ENCODE data around the gene SLC1A3. TPM values are rescaled to one million over a fixed set of nuclear protein-coding genes. Genes with fewer than 3 reads are reported as not detected.
A peak's percentile ranks its signal among the peaks of the same experiment; 100 is the strongest.

SLC1A3 gene
- total and polyA plus RNA-seq, 2 experiments from 2014 or later = 9.1 to 18.1 TPM

DNA sequence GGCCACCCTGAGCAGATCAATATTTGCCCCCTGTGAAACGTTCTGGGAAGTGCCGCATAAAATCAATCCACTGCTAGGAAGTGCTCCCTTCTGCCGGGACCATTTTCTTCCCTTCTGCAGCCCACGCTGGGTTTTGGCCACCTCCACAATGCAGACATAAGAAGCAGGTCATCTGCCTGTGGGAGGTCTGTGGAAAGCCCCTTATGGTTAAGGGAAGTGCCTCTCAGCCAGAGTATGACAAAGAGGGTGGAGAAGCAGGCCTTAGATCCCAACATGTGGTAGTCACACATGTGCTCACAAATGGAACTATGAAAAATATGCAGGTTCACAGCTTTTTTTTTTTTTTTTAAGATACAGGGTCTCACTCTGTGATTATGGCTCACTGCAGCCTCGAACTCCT lies 82.8 kb downstream of the SLC1A3 start:
- H3K4me3 ChIP-seq = no peak overlapping the region
- H3K36me3 ChIP-seq = no peaks in the 10 kb centered on the region
- no peak for DNase-seq (ENCODE audit: low read depth in 1 of 2, low spot score in 1 of 2)
- peaks cover under 1% of the 10 kb centered on the region for H3K4me1 ChIP-seq (ENCODE audit: low read depth)
- no peak overlapping the region for H3K27ac ChIP-seq
- TF ChIP-seq, protein P1, sequence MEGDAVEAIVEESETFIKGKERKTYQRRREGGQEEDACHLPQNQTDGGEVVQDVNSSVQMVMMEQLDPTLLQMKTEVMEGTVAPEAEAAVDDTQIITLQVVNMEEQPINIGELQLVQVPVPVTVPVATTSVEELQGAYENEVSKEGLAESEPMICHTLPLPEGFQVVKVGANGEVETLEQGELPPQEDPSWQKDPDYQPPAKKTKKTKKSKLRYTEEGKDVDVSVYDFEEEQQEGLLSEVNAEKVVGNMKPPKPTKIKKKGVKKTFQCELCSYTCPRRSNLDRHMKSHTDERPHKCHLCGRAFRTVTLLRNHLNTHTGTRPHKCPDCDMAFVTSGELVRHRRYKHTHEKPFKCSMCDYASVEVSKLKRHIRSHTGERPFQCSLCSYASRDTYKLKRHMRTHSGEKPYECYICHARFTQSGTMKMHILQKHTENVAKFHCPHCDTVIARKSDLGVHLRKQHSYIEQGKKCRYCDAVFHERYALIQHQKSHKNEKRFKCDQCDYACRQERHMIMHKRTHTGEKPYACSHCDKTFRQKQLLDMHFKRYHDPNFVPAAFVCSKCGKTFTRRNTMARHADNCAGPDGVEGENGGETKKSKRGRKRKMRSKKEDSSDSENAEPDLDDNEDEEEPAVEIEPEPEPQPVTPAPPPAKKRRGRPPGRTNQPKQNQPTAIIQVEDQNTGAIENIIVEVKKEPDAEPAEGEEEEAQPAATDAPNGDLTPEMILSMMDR (IDR thresholded peaks at IDR 0.05; ENCODE audit: low read depth, low read length) = no peak
- no peaks in the 10 kb centered on the region for H3K27me3 ChIP-seq
- H3K9me3 ChIP-seq (ENCODE audit: low read depth) = no peaks in the 10 kb centered on the region

DNA sequence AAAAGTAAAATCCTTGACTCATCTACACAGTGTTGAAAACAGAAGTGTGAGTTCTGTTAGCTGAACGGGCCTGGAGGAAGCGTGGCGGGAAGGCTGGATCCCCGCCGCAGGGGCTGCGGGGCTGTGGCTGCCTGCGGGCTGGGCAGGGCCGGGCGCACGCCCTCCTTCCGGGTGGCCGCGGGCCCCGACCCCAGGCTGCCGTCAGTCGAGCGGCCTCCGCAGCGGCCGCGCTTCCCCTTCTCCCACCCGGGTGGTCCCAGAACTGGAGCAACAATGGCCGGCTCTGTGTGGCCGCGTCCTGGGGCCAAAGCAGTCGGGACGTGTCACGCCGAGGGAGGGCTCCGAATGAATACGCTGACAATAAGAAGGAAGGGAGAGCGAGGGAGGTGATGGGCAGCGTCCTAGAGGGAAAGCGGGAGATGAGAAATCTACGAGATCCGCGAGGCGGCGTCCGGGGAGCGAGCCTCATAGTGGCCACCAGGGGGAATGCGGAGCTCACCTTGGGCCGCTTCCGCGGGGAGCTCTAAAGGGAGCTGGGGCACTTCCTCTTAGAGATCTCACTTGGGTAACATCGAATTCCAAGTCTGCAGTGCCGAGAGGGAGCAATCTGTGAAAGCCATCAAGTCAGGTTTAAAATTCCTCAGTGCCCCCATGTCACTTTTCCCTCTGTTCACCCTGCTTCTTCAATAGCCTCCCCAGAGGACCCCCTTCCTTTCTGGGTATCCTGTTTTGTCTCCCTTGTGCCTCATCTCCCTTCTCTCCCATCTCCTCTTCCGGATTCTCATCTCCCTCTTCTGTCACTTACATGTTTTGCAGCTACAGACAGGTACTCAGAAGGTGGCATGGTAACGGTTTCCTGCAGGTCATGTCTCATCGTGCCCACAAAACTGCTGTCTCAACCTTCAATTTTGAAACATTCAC lies 83.9 kb downstream of the SLC1A3 start:
- Histone ChIP-seq H3K36me3 (no peaks in the 10 kb centered on the region), H3K27ac (no peak overlapping the region), H3K27me3 (no peaks in the 10 kb centered on the region), H3K4me1 (ENCODE audit: low read depth) (peaks cover 5% of the 10 kb centered on the region), H3K4me3 (peak overlapping the region; percentile 31), H3K9me3 (ENCODE audit: low read depth) (no peaks in the 10 kb centered on the region)
- peak; percentile 86 to 88 for DNase-seq (ENCODE audit: low read depth in 1 of 2, low spot score in 1 of 2)
- TF ChIP-seq, protein P1 (IDR thresholded peaks at IDR 0.05; ENCODE audit: low read depth, low read length) = peak; percentile 96

DNA sequence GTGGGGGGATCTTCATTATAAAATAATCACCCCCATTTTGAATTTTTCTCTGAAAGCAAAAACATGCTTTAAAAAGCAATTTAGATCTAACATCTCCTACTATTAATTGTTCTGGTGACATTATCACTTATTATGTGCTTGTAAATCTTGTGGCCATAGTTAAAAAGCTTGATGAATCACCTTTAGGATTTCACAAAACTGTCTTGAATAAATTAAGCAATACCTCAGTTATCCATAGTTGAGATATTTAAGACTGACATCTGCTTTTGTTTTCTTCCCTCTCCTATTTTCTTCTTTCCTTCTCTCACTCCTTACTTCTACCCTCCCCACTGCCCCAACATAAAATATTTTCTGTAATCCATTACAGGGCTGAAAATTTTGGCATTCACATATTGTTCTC lies 84.8 kb downstream of the SLC1A3 start:
- no peak overlapping the region for H3K27ac ChIP-seq
- H3K27me3 ChIP-seq = no peaks in the 10 kb centered on the region
- H3K9me3 ChIP-seq (ENCODE audit: low read depth) = no peaks in the 10 kb centered on the region
- peaks cover 5% of the 10 kb centered on the region for H3K4me1 ChIP-seq (ENCODE audit: low read depth)
- no peak for DNase-seq (ENCODE audit: low read depth in 1 of 2, low spot score in 1 of 2)
- TF ChIP-seq, protein P1 (IDR thresholded peaks at IDR 0.05; ENCODE audit: low read depth, low read length) = no peak
- no peak overlapping the region for H3K4me3 ChIP-seq
- no peaks in the 10 kb centered on the region for H3K36me3 ChIP-seq

DNA sequence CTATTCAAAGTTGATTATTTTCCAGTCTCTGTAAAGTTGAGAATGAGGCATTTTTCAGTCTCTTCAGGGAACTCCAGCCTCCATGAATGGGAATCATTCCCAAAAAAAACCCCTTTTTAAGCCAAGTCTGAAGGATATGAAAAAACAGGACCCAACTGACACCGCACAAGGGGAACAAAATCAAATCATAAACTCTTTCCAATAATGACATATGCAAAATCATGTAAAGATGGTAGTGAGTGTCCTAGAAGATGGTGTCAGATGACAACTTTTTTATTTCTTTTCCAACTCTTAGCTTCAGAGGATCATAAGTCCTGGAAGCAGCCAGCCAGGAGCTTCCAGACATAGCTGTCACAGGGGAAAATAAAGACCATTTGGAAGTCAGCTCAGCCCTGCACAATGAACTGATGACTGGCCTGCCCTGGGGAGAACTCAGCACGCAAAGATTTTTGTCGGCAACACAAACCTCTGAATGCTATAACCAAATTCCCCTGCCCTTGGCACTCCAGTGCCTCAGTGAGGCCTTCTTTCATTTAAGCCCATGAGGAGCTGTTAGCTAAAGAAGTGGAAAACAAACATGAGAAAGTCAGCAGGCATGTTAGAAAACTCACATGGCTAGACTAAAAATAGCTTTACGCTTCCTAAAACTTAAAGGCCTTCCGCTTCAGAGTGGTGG lies 85.4 kb downstream of the SLC1A3 start:
- no peaks in the 10 kb centered on the region for H3K27me3 ChIP-seq
- TF ChIP-seq, protein P1 (IDR thresholded peaks at IDR 0.05; ENCODE audit: low read depth, low read length) = no peak
- H3K27ac ChIP-seq = no peak overlapping the region
- no peaks in the 10 kb centered on the region for H3K9me3 ChIP-seq (ENCODE audit: low read depth)
- no peaks in the 10 kb centered on the region for H3K36me3 ChIP-seq
- no peak for DNase-seq (ENCODE audit: low read depth in 1 of 2, low spot score in 1 of 2)
- H3K4me3 ChIP-seq = no peak overlapping the region
- peaks cover 5% of the 10 kb centered on the region for H3K4me1 ChIP-seq (ENCODE audit: low read depth)

DNA sequence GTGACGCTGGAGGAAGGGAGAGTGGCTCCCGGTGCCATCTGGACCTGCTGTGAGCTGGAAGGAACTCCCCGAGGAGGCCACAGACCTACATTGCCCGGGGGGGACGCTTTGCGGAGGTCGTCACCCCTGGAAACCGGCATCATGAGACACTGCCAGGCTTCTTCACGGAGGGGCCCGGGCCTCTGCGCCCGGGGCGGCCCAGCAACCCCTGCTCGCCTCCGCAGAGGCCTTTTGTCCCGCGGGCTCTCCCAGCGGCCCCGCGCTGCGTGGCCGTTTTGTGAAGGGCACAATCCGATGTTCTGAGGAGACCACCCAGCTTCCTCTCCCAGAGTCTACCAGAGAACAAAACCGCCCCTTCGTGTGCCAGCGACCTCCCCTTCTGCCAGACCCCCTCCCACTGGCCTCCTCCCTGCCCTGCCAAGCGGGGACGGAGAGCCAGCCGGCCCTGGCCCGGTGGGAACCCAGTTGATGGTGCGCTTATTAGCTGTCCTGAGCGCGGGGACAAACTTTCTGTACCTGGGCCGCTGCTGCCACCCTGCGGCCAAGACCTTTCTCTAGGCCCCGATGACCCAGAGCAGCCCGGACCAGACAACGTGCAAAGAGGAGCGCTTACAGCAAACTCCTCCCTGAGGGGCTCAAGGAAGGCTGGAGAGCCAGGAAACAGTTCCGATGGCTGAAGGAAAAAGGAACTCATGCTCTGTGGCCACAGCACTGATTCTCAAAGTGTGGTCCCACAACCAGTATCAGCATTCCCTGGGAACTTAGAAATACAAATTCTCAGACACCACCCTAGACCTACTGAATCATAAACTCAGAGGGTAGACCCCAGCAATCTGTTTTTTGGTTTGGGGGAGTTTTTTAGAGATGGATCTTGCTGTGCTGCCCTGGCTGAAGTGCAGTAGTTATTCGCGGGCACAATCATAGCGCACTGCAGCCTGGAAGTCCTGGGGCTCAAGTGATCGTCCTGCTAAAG lies 86.7 kb downstream of the SLC1A3 start:
- no peak overlapping the region for H3K27ac ChIP-seq
- H3K4me3 ChIP-seq = no peak overlapping the region
- DNase-seq (ENCODE audit: low read depth in 1 of 2, low spot score in 1 of 2) = peak; percentile 87 to 88
- no peaks in the 10 kb centered on the region for H3K36me3 ChIP-seq
- no peaks in the 10 kb centered on the region for H3K27me3 ChIP-seq
- peaks cover 9% of the 10 kb centered on the region for H3K4me1 ChIP-seq (ENCODE audit: low read depth)
- no peaks in the 10 kb centered on the region for H3K9me3 ChIP-seq (ENCODE audit: low read depth)
- TF ChIP-seq, protein P1 (IDR thresholded peaks at IDR 0.05; ENCODE audit: low read depth, low read length) = peak; percentile 78
